GOT3 (cell line): ENCODE results near the gene PRPF8.
"Not testable (repeated sequence)": the region's sequence is repeated elsewhere in the genome, so short reads cannot be mapped to it uniquely, and the experiment has no call there.

ENCODE experiments used
- DNase-seq: peaks from one replicate; lab custom pipeline; 2025; ENCODE audit warnings: mixed read lengths; lab: John Stamatoyannopoulos, UW

Gene PRPF8

GRCh38 chr17:1684378-1685189 is at the start of gene PRPF8:
Gene PRPF8 (minus strand): TSS chr17:1684867. CDS start chr17:1684571, 296 bp downstream.
- peak; percentile 96 for DNase-seq

- no peak for DNase-seq
Observed at GRCh38 chr17:1733759-1734158, 49.1 kb upstream of the PRPF8 start.

GRCh38 chr17:1732833-1733321 is 48.2 kb upstream of the PRPF8 start:
- DNase-seq = no peak

GRCh38 chr17:1732241-1732832 is 47.7 kb upstream of the PRPF8 start:
- no peak for DNase-seq

GRCh38 chr17:1731194-1731506 is 46.5 kb upstream of the PRPF8 start:
- DNase-seq = no peak

GRCh38 chr17:1730326-1731193 is 45.9 kb upstream of the PRPF8 start:
- no peak for DNase-seq

- DNase-seq = no peak
Observed at GRCh38 chr17:1729966-1730325, 45.3 kb upstream of the PRPF8 start.

- DNase-seq = no peak
Observed at GRCh38 chr17:1727876-1728630, 43.4 kb upstream of the PRPF8 start.

GRCh38 chr17:1727258-1727789 is 42.7 kb upstream of the PRPF8 start:
- DNase-seq = no peak

- no peak for DNase-seq
Observed at GRCh38 chr17:1726626-1727257, 42.1 kb upstream of the PRPF8 start.

- DNase-seq = no peak
Observed at GRCh38 chr17:1725642-1726511, 41.2 kb upstream of the PRPF8 start.

- DNase-seq = no peak
Observed at GRCh38 chr17:1724869-1725641, 40.4 kb upstream of the PRPF8 start.

- peak; percentile 50 for DNase-seq
Observed at GRCh38 chr17:1724351-1724868, 39.7 kb upstream of the PRPF8 start, which contains the start of gene WDR81. Gene WDR81 (plus strand): TSS chr17:1724704. CDS start chr17:1724960, 256 bp downstream.

- not testable (repeated sequence) for DNase-seq
Observed at GRCh38 chr17:1722022-1722421, 37.4 kb upstream of the PRPF8 start.

- DNase-seq = no peak
Observed at GRCh38 chr17:1720856-1721386, 36.3 kb upstream of the PRPF8 start.

GRCh38 chr17:1718362-1719165 is 33.9 kb upstream of the PRPF8 start:
- DNase-seq = no peak

GRCh38 chr17:1716912-1717695 is 32.4 kb upstream of the PRPF8 start:
- DNase-seq = peak; percentile 76
